EH (cell line): ENCODE results near the gene COG8.

Experiments used
- DNase-seq: peaks from one replicate; pipeline ENCODE4 v3.0.0-alpha.2; 2015; ENCODE audit warnings: low read depth

COG8 gene

GRCh38 chr16:69345923-69346322, 6.6 kb upstream of the COG8 start:
- DNase-seq, result no peak

- DNase-seq, result no peak
Measured at GRCh38 chr16:69344171-69344570, 4.8 kb upstream of the COG8 start.

GRCh38 chr16:69340095-69340644, 806 bp upstream of the COG8 start:
- peak; percentile 30 for DNase-seq

- DNase-seq, result no peak
Measured at GRCh38 chr16:69338557-69339288, 641 bp downstream of the COG8 start.

- no peak for DNase-seq
Measured at GRCh38 chr16:69334696-69335095, 4.7 kb downstream of the COG8 start.

- peak; percentile 94 for DNase-seq
Measured at GRCh38 chr16:69330286-69331109, 8.9 kb downstream of the COG8 start, which contains the start of gene PDF. TSS of gene PDF (minus strand) at chr16:69330588. CDS start at chr16:69330570, 18 bp downstream.

- peak; percentile 33 for DNase-seq
Measured at GRCh38 chr16:69329369-69330285, 9.7 kb downstream of the COG8 start.

- peak; percentile 60 for DNase-seq
Measured at GRCh38 chr16:69328854-69329316, 10.5 kb downstream of the COG8 start.

- DNase-seq, result no peak
Measured at GRCh38 chr16:69327585-69328310, 11.6 kb downstream of the COG8 start.

GRCh38 chr16:69326172-69326873, 13.0 kb downstream of the COG8 start:
- no peak for DNase-seq

- no peak for DNase-seq
Measured at GRCh38 chr16:69325784-69326171, 13.6 kb downstream of the COG8 start.

- no peak for DNase-seq
Measured at GRCh38 chr16:69324585-69325253, 14.6 kb downstream of the COG8 start.

GRCh38 chr16:69324013-69324531, 15.3 kb downstream of the COG8 start:
- peak; percentile 54 for DNase-seq

- no peak for DNase-seq
Measured at GRCh38 chr16:69323415-69323814, 15.9 kb downstream of the COG8 start.

GRCh38 chr16:69322343-69322742, 17.0 kb downstream of the COG8 start:
- no peak for DNase-seq

- DNase-seq, result no peak
Measured at GRCh38 chr16:69321080-69321479, 18.3 kb downstream of the COG8 start.

- DNase-seq, result no peak
Measured at GRCh38 chr16:69320740-69321073, 18.7 kb downstream of the COG8 start.

- DNase-seq, result no peak
Measured at GRCh38 chr16:69319826-69320739, 19.3 kb downstream of the COG8 start.

GRCh38 chr16:69319381-69319780, 20.0 kb downstream of the COG8 start:
- no peak for DNase-seq
